Activated naive CD8-positive, alpha-beta T cell treated with anti-CD3 and anti-CD28 coated beads, Interleukin-2, amount 10 ng/mL, durations not matched to agents 7 days and 5 days (primary cell): Measurements from ENCODE around the gene CA12. TPM values are rescaled to one million over a fixed set of nuclear protein-coding genes. Genes with fewer than 3 reads are reported as not detected.

ENCODE experiments used
- ATAC-seq: fragments of 150-1000 bp; cut with Tn5 transposase; one replicate; pipeline ENCODE4 v1.10.0; 2021; ENCODE audit warnings: low read depth, moderate library complexity
- POLR2A ChIA-PET: fragments of 350-600 bp; sonication (Branson Sonifier 250); formaldehyde crosslinking; loops from one replicate; lab custom pipeline; 2021; ENCODE audit warnings: antibody characterized with exemption; lab: Charles Lee
- DNase-seq: peaks from one replicate; pipeline ENCODE4 v3.0.0; 2021
- H3K27ac Mint-ChIP-seq: one replicate; pipeline ENCODE4 v1.8.0; 2022; ENCODE audit warnings: mild to moderate bottlenecking, mixed read lengths
- H3K27me3 Mint-ChIP-seq: one replicate; pipeline ENCODE4 v1.8.0; 2022; ENCODE audit warnings: mild to moderate bottlenecking, moderate library complexity, mixed read lengths
- H3K36me3 Mint-ChIP-seq: one replicate; pipeline ENCODE4 v1.8.0; 2021; ENCODE audit warnings: mild to moderate bottlenecking, mixed read lengths
- H3K4me1 Mint-ChIP-seq: one replicate; pipeline ENCODE4 v1.8.0; 2021; ENCODE audit warnings: mixed read lengths
- H3K4me3 Mint-ChIP-seq: one replicate; pipeline ENCODE4 v1.8.0; 2022; ENCODE audit warnings: mild to moderate bottlenecking, moderate library complexity, mixed read lengths
- H3K9me3 Mint-ChIP-seq: one replicate; pipeline ENCODE4 v1.8.0; 2021; ENCODE audit warnings: mixed read lengths
- total RNA-seq, 2 experiments: library from RNA; stranded (reverse); gene quantifications; one replicate each; pipeline ENCODE4 v1.2.3, GENCODE V29; 2021

The CA12 gene
- total RNA-seq, 2 experiments from 2014 or later, result not detected

DNA sequence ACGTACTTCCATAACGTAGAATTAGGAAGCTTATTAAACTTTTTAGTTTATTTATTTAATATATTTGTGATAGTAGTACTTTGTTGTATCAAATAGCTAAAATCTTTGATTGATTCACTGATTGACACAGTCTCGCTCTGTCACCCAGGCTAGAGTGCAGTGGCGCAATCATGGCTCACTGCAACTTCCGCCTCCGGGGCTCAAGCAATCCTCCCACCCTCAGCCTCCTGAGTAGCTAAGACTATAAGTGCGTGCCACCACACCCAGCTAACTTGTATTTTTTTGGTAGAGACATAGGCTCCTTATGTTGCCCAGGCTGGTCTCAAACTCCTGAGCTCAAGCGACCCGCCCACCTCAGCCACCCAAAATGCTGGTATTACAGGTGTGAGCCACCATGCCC, 98.5 kb downstream of the CA12 start:
- peaks cover 3% of the 10 kb centered on the region for H3K4me1 Mint-ChIP-seq
- peaks cover 11% of the 10 kb centered on the region for H3K36me3 Mint-ChIP-seq
- POLR2A ChIA-PET, result no interaction called here
- H3K27me3 Mint-ChIP-seq, result no peaks in the 10 kb centered on the region
- H3K9me3 Mint-ChIP-seq, result no peaks in the 10 kb centered on the region
- H3K27ac Mint-ChIP-seq, result no peak overlapping the region
- DNase-seq (no peak), ATAC-seq (no peak)
- H3K4me3 Mint-ChIP-seq, result no peak overlapping the region

- DNase-seq (no peak), ATAC-seq (no peak)
- peaks cover 25% of the 10 kb centered on the region for H3K4me1 Mint-ChIP-seq
- peak overlapping the region; percentile 86 for H3K4me3 Mint-ChIP-seq
- H3K27ac Mint-ChIP-seq, result peak overlapping the region; percentile 63
- H3K36me3 Mint-ChIP-seq, result peaks cover 9% of the 10 kb centered on the region
- no peaks in the 10 kb centered on the region for H3K27me3 Mint-ChIP-seq
- POLR2A ChIA-PET, result interaction anchor here (0.5 to 1.2 kb wide), 6 partner anchors 39 to 163 kb away, joined by 3 to 9 read pairs (median 4); partner anchors contain the start of gene RPS27L
- H3K9me3 Mint-ChIP-seq, result no peaks in the 10 kb centered on the region
Observed at GRCh38 chr15:63277893-63278456, 103.7 kb downstream of the CA12 start.

DNA sequence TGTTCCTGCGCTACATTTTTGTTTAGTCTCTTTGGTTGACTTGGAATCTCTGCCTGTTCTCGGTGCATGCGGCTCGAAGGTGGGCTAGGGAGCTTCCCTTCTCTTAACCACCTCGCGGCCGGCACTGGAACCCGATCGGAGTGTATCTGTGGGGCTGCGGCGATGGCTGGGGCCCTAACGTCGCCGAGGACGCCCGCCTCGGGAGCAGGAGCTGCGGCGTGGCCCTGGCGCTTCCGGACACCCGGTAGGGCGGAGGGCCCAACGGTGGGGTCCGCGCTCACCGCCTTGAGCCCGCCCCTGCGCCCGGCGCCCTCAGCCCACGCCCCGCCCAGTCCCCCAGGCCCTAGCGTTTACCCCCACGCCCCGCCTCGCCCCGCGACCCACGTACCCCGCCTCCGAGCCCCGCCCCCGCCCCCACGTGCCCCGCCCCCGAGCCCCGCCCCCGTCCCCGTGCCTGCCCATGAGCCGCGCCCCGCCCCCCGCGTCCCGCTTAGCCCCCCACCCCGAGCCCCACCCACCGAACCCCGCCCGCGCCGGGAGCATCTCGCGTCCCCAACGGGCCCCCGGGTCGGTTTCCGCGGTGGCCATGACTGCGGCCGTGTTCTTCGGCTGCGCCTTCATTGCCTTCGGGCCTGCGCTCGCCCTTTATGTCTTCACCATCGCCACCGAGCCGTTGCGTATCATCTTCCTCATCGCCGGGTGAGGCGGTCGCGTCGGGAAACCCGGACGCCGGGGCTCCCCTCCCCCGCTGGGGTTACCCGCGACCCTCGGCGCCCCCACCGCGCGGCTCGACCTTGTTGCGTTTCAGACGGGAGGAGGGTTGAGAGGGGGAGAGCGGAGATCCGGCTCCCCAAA, 104.4 kb downstream of the CA12 start, which contains the start of gene APH1B:
TSS of gene APH1B (plus strand) at position 568 of the 855 bp plus-strand sequence. CDS start at position 587, 19 bp downstream.
- Mint-ChIP-seq H3K27me3 (no peaks in the 10 kb centered on the region), H3K27ac (peak within 1 kb of the TSS; percentile 86), H3K4me3 (peak within 1 kb of the TSS; percentile 88), H3K36me3 (peaks cover 11% of the 10 kb centered on the region), H3K9me3 (no peaks in the 10 kb centered on the region), H3K4me1 (peaks cover 25% of the 10 kb centered on the region)
- ATAC-seq (peak; percentile 88), DNase-seq (peak; percentile 84)
- POLR2A ChIA-PET, result interaction anchor here (0.7 to 1.2 kb wide), 7 partner anchors 38 to 319 kb away, joined by 3 to 9 read pairs (median 4); partner anchors contain the start of gene RPS27L

GRCh38 chr15:63276342-63277037, 105.2 kb downstream of the CA12 start:
- no peaks in the 10 kb centered on the region for H3K27me3 Mint-ChIP-seq
- H3K27ac Mint-ChIP-seq, result peak overlapping the region; percentile 86
- peaks cover 25% of the 10 kb centered on the region for H3K4me1 Mint-ChIP-seq
- H3K36me3 Mint-ChIP-seq, result peaks cover 11% of the 10 kb centered on the region
- no peaks in the 10 kb centered on the region for H3K9me3 Mint-ChIP-seq
- DNase-seq, result no peak
- POLR2A ChIA-PET, result interaction anchor here (0.7 to 1.2 kb wide), 5 partner anchors 83 to 320 kb away, joined by 3 to 9 read pairs (median 4); partner anchors contain the start of gene RPS27L
- ATAC-seq, result no peak
- H3K4me3 Mint-ChIP-seq, result peak overlapping the region; percentile 88

DNA sequence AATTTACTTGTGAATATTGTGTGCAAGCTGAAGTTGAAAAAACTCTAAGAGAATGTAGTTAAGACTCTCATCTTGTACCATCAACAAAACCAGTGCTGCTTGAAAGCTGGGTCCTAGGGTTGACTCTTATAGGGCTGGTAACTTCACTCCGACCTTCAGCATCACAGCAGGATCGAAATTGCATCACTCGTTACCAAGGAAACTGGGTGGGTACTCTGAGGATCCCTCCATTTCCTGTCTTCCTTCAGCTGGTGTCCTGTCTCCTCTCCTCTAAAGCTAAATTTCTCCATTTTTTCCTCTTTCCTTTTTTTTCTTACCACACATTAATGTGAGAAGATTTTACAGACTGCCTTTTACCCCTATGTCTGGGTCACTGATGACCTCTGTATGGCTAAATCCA, 107.2 kb downstream of the CA12 start:
- Mint-ChIP-seq H3K27ac (peak overlapping the region; percentile 67), H3K4me1 (peaks cover 25% of the 10 kb centered on the region), H3K27me3 (no peaks in the 10 kb centered on the region), H3K36me3 (peaks cover 15% of the 10 kb centered on the region), H3K4me3 (peak overlapping the region; percentile 47), H3K9me3 (no peaks in the 10 kb centered on the region)
- POLR2A ChIA-PET, result interaction anchor here (1.8 to 2.3 kb wide), 2 partner anchors 83 to 117 kb away, joined by 7 to 12 read pairs; partner anchors contain the start of gene RPS27L
- peak; percentile 19 for ATAC-seq
- DNase-seq, result no peak

Other genes with a start within 250 kb of the CA12 start
- gene RPS27L, start 224.4 kb downstream of the CA12 start, total RNA-seq, result 100 to 1,000 TPM; 177 to 179 TPM
- gene RAB8B, start 192.2 kb downstream of the CA12 start, total RNA-seq, result 100 to 1,000 TPM; 111 TPM
- 10 to 100 TPM; 17.9 to 19.1 TPM for gene APH1B, start 104.2 kb downstream of the CA12 start, total RNA-seq
- 10 to 100 TPM; 75.6 to 83.1 TPM for gene USP3, start 122.7 kb upstream of the CA12 start, total RNA-seq
- 1 to 10 TPM in 1 of 2 experiments, under 1 TPM in 1; 0.50 to 1.2 TPM for gene FBXL22, start 215.5 kb upstream of the CA12 start, total RNA-seq